ENCODE data around the gene SRGAP3. TPM values are rescaled to one million over a fixed set of nuclear protein-coding genes. Genes with fewer than 3 reads are reported as not detected.
A peak's percentile ranks its signal among the peaks of the same experiment; 100 is the strongest.

SRGAP3 gene
- polyA plus RNA-seq, 10 donors, result 15.9 to 27.4 (median 20.7) TPM

DNA sequence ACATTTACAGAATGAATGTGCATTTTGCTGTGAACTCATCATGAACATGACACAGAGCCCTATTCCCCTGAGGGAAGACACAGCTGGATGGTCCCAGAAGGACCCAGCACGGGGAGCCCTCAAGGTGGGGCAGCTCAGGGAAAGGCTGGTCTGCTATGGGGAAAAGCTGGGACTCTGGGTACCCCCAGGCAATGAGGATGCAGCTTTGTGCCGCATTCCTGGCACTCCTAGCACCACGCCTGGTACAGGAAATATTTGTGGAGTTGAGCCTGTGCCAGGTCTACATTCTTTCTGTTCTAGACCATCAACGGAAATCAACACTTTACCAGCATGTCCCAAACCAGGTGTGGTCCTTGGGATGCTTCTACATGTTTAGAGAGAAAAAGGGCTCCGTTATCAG lies 74.0 kb downstream of the SRGAP3 start:
- no peak for DNase-seq

DNA sequence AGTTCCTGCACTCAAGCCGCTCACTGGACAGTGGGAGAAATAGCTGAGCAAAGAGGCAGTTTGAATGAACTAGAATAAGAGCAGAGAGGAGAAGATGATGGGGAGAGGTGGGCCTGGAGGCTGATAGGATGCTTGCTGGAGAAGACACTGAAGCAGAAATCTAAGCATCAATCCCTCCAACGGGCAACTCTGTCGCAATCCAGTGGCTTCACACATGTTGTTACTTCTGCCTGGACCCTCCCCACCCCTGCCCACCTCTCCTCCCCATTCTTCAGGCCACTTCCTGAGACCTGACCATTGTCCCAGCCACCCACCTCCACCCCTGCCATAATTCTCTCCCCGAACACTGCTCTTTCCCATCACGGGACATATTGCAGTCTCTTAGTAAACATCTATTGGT lies 76.0 kb downstream of the SRGAP3 start:
- DNase-seq, result no peak

DNA sequence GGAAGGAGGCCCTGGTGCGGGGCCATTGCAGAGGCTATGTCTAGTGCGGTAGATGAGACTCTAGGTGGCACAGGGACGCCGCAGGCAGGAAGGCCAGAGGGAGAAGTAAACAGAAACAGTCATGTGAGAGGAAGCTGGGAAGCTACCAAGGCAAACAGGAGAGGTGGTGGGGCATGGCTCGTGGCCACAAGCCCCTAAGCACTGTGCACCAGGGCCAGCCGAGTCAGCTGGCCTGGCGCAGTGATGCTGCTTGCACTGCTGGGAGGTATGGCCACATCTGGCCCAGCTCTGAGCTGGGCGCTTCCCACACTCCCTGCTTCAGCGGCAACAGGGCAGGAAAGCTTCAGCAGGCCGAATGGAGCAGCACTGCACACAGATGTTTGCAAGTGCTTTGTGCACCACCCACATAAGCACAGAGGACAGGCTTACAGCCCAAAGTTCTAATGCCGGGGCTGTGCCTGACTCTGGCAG lies 76.6 kb downstream of the SRGAP3 start:
- DNase-seq, result peak in 1 of 3 donors; percentile 80

DNA sequence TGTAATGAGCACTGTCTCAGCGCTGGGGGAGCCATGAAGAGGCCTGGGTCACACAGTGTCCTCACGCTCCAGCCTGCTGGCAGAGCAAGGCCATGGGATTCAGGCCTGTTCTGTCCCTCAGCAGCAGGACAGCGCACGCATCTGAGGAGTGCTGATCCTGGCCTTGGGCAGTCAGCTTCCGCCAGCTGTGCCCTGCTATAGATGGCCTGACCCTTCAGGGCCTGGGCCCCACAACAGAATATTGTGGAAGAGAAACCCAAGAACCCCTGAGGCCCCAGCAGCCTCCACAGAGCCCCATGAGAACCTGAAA lies 78.6 kb downstream of the SRGAP3 start:
- DNase-seq, result no peak

DNA sequence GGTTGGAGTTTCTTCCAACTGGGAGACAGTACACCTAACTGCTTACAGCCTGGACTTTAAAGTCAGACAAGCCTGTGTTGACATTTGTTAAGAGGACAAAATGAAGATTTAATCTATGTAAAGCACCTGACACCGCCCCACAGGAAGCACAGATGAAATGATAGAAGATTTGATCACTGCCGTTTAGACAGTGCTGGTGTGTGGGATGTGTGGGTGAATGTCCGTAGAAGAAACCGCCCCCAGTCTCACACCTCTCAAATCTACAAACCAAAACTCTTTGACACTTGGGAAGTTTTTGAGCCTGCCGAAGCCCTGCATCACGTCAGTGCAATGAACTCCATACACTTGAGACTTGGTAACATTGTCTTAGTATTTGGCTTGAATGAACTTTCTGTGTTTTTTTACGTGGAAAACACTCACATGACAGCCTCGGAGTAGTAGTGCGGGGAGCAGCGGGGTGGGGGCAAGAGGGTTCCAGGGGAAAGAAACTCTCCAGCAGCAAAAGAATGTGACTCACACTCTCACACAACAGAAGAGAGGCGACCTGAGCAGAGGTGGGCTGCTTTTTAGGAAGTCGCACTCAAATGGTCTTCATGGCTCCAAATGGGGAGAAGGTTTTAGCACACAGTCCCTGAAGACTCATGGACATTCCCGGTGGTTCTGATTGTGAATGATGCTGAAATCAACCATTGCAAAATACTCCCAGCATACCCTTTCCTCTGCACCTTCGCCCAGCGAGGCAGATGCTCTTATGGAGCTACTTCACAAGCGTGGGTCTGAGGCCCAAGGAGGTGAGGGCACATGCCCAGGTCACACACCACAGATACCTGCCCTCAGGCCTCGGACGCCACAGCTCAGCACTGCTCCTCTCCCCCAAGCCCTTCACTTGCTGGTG lies 79.2 kb downstream of the SRGAP3 start:
- no peak for DNase-seq

DNA sequence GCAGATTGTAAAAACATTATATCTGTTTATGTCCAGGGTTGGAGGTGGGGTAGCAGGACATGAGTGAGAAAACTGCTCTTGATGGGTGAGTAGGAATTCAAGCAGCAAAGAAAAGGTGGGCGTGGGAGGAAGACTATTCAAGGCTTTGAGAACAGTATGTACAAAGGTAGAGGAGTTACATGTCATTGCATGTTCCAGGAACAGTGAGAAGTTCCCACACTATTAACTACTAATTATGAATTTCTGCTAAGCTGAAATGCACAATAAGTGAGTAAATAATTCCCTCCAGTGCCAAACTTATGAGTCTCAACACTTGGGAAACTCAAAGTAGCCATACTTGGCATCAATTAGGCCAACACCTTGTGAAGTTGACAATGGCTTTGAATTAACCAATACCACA lies 80.1 kb downstream of the SRGAP3 start:
- DNase-seq, result no peak

DNA sequence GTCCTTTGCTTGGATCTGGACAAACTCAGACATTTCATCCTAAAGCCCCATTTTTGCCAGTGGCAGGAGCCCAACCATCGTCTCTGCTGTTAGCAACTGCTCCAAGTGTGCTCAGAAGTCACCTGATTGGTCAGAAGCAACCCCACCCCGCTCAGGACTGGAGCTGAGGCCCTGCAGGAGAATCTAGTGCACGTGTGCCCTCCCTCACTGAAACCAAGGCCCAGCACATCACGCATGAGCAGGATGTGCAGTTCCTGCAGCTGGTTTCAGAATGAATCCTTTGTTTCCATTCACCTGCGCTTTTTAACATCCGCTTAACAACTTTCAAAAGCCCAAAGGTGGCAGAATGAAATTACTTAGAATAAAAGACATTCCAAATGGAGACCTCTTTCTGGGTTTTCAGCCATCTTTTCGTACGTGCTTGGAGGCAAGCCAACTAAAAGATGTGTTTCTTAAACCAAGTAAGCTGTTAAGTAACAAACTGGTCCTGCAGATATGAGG lies 81.2 kb downstream of the SRGAP3 start:
- peak in 1 of 3 donors; percentile 67 for DNase-seq

DNA sequence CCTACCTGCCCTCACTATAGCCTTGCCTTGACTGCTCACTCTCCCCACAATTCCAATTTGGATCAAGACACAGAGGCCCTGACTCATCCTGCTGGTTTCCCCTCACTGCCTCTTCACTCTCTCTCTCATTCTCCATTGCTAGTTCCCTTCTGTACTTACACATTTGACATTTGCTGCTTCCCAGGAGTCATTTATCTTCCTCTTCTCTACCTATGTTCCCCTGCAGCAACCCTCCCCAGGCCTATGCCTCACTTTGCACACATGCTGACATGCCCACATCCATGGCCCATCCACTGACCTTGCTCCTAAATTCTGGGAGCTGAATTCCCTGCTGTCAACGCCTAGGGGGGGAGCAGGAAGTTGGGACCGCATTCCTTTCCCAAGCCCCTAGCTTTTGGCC lies 82.2 kb downstream of the SRGAP3 start:
- no peak for DNase-seq

DNA sequence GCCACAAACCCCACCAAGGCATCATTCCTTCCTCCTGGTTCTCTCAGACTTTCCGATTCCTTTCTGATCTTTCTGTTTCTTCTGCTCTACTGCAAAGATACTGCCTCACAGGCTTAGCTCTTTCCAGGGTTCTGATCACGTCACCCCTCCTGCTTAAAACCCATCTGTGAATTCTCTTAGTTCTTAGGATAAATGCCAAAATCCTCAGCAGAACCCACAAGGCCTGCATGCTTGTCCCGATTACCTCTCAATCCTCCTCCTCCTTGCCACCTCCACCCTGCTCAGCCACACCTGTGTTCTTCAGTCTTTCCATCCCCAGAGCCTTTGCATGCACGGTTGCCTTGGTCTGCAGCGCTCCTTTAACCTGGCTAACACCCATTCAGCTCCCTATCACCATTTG lies 84.0 kb downstream of the SRGAP3 start:
- no peak for DNase-seq

DNA sequence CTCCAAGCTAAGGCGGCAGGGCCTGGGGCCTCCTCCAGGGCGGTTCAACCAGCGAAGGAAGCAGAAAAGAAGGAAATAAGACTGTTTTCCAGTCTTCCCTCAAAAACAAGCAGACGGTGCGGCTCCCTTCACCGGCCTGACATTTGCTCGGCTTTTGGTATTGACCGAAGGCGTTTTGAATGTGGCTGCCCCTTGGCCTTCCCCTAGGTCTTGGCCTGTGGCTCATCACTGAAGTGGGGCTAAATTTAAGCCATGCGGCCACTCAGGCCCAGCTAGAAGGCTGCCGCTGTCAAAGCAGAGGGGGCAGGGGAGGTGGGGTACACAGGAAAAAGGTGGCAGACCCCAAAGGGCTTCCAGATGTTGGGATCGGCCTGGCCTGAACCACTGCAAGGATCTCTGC lies 86.2 kb downstream of the SRGAP3 start:
- DNase-seq, result no peak

DNA sequence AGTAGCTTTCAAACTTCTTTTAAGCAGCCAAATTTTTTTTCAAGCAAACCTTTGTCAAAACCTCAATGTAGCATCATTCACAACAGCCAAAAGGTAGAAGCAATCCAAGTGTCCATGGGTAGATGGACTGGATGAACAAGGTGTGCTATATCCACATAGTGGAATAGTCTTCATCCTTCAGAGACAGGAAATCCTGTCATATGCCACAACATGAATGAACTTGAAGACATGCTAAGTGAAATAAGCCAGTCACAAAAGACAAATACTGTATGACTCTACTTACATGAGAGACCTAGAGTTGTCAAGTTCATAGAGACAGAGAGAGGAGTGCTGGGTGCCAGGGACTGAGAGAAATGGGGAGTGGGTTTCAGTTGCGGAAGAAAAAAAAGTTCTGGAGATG lies 87.6 kb downstream of the SRGAP3 start:
- no peak for DNase-seq

DNA sequence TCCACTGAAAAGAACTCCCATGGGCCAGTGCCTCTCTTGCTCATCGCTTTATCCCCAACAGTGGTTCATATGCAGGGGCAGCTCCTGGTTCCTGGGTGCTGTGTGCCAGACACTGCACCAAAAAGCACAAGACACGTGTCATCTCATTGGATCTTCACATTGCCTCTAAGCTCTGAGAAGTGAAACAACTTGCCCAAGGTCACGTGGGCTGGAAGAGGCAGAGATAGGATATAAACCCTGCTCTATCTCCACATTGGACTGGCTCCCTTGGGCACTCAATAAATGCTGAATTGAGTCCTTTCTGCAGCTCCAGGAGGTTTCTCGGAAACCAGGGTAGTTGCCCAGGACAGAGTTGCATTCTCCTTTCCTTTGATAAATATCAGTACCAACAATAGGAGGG lies 88.1 kb downstream of the SRGAP3 start:
- DNase-seq, result no peak

DNA sequence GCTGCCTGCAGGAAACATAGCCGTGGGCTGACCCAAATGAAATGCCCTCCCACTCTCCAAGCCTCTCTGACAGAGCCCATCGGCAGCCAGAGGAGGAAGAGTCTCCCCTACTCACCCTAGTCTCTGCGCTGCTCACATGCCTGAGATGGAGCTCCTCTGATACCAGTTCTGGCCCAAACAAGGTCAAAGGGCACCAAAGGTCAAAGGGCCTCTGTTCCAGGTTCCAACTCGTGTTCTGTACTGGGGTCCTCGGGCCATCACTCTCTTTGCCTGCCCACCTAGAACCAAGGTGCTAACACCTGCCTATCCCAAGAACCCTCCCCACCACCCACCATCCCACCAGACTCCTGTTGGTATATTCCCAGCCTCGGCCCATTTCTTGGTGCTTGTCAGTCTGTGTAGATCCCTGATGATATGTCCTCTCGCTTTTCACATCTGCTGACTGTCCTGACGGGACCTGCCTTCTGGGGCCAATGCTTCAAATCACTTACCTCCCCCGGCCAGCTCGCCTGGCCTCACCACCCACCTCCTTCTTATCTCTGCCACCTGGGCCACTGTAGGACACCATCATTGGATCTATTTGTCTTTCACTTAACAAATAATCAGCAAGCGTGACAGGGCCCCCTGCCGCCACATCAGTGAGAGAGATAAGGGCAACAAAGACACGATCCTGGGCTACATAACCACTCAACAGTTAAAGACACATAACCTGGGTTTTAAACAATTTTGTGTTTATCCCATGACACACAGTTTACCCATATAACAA lies 90.4 kb downstream of the SRGAP3 start:
- DNase-seq, result no peak

DNA sequence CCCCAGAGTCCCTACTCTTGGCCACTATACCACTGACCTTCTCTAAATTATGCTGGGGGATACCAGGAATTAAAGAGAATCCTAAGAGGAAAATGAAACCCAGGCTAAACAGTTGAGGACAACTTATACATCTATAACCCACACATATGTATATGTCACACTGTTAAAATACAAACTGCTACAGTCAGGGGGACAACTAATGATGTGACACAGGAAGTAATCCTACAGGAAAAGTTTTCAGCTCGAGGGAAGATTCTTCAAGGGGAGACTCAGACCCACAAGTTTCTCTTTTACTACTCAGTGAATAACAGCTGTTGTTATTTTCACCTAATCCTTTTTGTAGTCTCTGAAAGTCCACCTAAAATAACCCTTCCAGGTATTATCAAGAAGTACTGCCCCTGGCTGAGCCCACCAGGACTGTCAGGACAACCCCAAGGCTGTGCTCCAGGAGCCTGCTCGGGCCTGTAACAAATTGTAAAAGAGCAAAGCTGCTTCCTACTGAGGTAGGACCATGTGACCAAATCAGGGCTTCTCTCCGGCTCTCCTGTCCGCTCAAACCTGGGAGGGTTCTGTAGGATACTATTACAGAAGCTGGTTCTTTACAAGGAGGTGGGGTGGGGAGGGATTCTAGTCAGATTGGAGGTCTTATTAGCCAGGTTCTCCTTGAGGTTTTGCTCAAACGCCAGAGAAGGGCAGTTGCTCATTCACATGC lies 91.6 kb downstream of the SRGAP3 start:
- DNase-seq, result no peak

DNA sequence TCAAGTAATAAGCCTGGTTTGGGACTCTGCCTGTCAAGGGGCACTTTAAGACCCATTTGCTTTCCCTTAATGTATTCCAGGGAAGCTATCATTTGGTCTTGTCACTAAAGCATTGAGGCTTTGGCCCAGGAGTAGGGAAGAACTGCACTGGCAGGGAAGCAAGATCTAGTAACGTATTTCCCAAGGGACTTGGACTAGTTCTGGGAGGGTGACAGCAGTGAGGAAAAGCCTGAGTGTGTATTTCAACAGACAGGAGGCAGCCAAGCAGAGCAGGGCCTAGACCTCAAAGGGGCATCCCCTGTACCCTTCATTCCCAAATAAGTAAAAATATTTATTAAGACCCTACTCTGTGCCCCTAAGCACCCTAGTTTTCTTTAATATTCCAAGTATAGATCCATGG lies 92.8 kb downstream of the SRGAP3 start:
- DNase-seq, result no peak

DNA sequence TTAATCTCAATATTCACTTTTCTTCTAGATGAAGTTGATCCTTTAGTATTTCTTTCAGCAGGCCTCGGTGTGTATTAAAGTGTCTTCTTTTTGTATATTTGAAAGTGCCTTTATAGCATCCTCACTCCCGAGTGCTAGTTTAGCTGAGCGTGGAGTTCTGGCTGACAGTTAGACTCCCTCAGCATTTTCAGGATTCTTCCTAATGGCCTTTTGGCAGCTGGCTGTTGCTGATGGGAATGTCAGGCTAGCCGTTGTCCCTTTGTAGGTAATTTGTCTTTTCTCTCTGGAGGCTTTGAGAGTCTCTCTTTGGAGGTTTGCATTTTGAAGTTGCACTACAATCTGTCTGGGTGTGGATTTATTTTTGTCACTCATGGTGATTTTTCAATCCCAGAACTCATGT lies 94.4 kb downstream of the SRGAP3 start:
- DNase-seq, result no peak

DNA sequence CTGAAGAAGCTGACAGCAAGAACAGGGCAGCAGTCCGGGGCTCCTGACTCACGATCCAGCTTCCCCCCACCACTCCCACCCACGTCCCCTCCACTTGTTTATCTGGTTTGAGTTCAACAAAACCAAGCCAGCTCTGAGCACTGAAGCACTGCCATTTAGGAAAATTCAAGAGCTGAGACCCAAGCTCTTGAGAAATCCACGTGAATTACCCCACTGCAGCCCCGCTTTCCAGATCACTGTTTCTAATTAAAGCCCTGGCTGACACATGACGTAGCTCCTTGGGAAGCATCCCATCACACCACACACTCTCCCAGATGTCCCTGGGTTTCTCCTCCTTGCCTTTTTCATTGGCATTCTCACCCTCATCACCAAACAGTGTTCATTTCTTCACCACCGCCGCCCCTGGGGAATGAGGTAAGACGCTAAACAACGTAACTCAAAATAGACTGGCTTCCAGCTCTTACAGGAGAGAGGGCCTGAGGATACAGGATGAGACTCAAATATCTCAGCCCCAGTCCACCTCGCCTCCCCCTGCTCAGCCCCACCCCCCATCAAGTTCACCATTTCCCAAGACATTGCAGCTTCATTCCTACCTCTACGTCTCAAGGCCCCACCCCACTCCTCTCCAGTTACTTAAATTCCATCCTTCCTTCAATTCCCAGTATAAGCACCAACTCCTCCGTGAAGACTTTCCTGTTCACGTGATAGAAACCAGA lies 95.4 kb downstream of the SRGAP3 start:
- DNase-seq, result peak; percentile 80 to 90 (median 81)

DNA sequence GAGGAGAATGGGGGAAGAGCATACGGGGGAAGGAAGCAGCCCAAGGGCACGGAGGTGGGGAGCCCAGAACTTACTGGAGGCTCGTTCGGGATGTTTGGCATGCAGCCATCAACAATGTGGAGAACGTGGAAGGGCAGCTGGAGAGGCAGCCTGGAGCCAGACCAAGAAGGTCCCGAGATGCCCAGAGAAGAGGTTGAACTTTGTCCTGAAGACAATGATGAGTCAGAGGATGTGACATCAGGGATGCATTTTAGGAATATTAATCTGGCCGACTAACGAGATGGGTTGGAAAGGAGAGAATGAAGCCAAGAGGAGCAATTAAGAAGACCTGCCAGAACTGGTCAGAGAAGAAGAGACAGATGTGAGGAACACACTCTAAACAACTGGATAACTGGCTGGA lies 98.2 kb downstream of the SRGAP3 start:
- no peak for DNase-seq

DNA sequence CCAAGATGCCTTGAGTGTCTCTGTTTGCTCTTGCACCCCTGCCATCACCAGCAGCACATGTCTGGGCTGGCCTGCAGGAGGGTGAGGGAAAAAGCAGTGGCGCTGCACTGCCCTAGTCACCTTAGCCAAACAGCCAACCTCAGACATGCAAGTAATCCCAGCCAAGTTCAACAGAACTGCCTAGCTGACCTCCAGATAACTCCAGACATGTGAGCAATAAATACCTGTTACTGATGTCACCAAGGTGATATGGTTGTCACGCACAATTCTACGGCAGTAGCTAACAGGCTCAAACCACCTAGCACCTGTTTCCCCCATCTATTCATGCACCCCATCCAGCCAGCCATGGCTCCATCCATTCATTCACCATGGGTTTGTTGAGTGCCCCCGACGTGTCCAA lies 99.9 kb downstream of the SRGAP3 start:
- no peak for DNase-seq

DNA sequence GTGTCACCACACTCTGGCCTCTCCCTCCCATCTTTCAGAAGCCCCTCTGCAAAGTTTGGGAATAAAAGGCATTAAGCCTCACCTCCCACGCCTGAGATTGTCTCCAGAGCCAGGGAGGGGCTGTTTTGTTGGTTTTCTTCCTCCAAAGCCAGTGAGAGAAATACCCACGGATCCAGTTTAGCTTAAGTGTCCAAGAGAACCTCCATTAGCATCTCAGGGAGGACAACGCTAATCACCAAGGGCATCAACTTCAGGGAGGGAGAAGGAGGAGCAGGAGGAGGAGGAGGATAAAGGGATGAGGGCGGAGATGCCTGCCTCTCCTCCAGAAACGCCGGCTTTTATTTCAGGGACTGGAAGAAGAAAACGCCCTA lies 101.6 kb downstream of the SRGAP3 start:
- DNase-seq, result no peak

DNA sequence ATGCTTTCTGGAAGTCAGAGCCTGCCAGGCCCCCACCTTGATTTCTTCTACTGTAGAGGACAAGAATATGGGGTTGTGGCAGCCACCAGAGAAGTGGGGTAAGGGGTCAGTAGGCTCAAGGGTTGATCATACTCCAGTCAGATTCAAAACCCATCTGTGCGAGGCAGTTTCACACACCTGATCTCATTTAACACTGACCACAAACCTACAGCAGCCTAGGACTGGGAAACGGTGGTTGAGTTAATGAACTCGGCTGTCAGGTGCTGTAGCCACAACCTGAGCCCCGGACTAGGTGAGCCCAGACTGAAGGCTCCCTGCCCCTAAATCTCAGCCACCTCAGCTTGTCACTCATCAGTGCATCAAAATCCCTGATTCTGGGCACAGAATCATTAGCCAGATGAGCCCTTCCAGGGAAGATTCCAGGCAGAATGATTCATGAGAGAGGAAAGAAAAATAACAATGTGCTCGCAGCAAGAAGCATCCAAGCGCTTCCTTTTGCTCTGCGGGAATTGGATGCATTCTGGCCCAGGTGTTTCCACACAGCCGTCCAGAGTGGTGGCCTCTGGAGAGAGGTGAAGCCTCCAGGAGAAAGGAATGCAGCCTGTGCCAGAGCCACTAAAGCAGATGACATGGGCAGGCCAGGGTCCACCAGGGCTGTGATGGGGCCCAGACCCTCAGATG lies 102.1 kb downstream of the SRGAP3 start:
- DNase-seq, result peak in 2 of 3 donors; percentile 58 to 79

Measured in muscle of back (tissue), 11 donors.